ENCODE results near the gene XIRP1. TPM values are rescaled to one million over a fixed set of nuclear protein-coding genes. Genes with fewer than 3 reads are reported as not detected.
A peak's percentile ranks its signal among the peaks of the same experiment; 100 is the strongest.

Gene XIRP1
- total RNA-seq, 1 experiment from 2014 or later: not detected

DNA sequence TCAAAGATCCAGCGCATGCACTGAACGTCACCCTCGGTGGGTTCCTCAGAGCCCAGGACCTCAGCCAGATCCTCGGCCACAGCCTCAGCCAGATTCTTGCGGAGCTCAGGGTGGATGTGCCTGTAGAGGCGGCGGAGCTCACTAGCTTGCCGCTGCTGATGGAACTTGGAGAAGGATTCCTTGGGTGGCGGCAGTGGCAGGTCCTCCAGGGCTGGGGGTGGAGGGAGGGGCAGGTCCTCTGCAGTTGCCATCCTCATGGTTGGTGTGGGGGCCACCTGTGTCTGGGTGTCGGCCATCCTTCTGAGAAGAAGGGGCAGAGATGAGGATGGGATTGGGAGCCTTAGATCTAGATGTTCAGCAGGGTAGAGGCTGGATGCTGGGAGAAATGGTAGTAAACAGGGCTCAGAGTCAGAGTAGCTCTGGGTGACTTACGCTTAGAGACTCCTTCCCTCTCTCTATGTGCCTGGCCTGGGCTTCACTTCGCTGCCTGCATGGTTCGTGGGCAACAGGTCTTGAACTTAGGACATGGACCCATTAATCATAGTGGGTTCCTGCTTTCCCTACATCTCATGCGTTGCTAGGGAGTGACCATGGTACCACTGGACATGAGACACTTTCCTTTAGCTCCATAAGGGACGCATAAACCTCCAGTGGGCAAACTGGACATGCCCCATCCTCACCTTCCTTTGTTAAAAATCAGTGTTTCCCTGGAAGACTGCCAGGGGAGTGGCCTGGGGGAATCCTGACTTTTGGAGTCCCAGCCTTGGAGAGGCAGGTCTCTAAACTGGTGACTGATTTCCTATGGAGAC, 3.0 kb downstream of the XIRP1 start:
- no peak for DNase-seq (ENCODE audit: low spot score)
- in situ Hi-C loops (cut with HindIII; ENCODE audit: low sequenced_read_pairs): no loop called here

GRCh38 chr3:39188271-39189149, 3.9 kb downstream of the XIRP1 start:
- in situ Hi-C loops (cut with HindIII; ENCODE audit: low sequenced_read_pairs): no loop called here
- peak; percentile 82 for DNase-seq (ENCODE audit: low spot score)

- no peak for DNase-seq (ENCODE audit: low spot score)
- in situ Hi-C loops (cut with HindIII; ENCODE audit: low sequenced_read_pairs): no loop called here
Measured at GRCh38 chr3:39187372-39188155, 4.8 kb downstream of the XIRP1 start.

DNA sequence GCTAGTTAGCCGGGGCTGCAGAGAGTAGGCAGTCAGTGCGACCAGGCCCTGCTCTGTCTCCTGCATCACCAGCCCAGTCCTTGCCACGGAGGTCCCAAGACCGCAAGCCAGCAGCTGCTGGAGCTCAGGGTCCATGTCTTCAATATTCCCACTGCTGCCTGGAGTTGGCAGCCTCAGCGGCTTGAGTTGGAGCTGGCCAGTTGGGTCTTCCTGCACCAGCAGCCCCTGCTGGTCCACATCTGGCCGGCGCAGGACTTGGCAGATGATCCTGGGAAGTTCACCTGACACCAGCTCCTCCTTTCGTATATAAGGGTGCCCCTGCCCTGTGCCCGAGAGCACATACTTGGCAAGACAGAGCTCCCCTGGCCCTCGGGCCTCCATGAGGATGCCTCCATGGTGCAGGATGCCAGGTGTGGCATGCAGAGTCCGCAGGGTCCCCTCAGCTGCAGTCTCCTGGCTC, 5.7 kb downstream of the XIRP1 start:
- in situ Hi-C loops (cut with HindIII; ENCODE audit: low sequenced_read_pairs): no loop called here
- no peak for DNase-seq (ENCODE audit: low spot score)

DNA sequence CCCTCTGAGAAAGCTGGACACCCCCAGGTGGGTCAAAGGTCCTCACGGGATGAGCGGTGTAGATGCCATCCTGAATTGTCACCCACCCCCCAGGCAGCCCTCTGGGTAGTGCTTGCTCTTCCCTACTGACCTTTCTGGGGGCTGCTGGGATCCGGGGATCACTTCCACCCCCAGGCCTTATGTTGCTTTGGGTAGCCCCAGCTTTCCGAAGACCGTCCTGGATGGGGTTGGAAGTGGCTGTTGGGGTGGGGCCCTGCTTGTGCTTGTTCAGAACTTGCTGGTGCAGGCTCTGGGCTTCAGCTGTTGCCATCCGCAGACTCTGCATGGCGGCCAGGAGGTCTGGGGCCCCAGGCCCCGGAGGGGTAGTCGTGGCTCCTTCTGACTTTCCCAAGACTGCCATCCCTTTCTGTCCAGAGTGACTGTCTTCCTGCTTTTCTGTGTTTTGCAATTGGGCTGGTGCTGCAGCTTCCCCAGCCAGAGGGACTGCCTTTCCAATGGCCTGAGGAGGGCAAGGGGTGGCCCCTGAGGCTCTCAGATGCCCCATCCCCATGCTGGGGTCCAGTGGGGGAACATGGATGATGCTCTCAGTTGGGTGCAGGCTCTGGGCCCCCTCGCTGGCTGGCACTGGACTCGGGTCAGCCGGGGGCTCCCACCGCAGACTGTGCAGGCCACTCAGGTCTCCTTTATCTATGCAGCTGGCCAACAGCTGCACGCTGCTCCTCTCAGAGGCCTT, 6.3 kb downstream of the XIRP1 start:
- in situ Hi-C loops (cut with HindIII; ENCODE audit: low sequenced_read_pairs): no loop called here
- DNase-seq (ENCODE audit: low spot score): no peak

- in situ Hi-C loops (cut with HindIII; ENCODE audit: low sequenced_read_pairs): no loop called here
- no peak for DNase-seq (ENCODE audit: low spot score)
Measured at GRCh38 chr3:39185326-39185958, 7.0 kb downstream of the XIRP1 start.

GRCh38 chr3:39184968-39185285, 7.5 kb downstream of the XIRP1 start:
- DNase-seq (ENCODE audit: low spot score): no peak
- in situ Hi-C loops (cut with HindIII; ENCODE audit: low sequenced_read_pairs): no loop called here

DNA sequence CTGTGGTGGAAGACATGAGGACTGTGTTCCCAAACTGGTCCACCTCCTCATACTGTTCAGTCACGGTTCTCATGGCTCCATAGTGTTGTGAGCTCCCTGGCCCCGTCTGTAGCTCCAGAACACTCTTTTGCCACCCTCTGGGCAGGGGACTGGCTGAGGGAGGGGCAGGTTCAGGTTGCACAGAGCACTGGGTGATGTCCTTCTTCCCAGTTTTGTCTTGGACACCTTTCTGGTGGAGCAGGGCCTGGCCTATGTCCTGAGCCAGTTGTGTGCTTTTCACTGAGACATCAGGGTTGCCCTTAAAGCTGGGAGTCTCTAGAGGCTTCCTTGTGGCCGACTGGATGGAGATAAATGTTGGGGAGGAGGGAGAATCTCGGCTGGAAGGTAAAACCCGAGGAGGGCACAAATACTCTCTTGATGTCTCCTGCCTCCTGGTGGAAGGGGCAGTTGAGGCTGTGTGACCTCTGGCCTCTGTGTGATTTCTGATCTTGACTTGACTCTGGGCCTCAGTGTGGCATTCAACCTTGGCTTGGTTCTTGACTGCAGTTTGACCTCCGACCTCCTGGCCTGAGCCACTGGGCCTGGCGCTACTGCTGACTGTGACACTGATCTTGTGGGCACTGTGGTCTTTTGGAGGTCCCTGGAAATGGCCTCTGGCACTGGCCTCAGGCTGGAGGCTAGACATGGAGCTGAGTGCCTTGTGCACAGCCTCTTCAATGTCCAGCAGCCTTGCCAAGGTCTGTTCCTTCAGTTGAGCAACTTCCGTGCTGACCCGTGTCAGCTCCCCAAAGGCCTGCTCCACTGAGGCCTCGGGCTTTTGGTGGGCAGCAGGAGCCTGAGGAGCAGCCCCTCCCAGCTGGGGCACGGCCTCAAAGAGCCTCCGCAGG, 8.1 kb downstream of the XIRP1 start:
- in situ Hi-C loops (cut with HindIII; ENCODE audit: low sequenced_read_pairs): no loop called here
- no peak for DNase-seq (ENCODE audit: low spot score)

DNA sequence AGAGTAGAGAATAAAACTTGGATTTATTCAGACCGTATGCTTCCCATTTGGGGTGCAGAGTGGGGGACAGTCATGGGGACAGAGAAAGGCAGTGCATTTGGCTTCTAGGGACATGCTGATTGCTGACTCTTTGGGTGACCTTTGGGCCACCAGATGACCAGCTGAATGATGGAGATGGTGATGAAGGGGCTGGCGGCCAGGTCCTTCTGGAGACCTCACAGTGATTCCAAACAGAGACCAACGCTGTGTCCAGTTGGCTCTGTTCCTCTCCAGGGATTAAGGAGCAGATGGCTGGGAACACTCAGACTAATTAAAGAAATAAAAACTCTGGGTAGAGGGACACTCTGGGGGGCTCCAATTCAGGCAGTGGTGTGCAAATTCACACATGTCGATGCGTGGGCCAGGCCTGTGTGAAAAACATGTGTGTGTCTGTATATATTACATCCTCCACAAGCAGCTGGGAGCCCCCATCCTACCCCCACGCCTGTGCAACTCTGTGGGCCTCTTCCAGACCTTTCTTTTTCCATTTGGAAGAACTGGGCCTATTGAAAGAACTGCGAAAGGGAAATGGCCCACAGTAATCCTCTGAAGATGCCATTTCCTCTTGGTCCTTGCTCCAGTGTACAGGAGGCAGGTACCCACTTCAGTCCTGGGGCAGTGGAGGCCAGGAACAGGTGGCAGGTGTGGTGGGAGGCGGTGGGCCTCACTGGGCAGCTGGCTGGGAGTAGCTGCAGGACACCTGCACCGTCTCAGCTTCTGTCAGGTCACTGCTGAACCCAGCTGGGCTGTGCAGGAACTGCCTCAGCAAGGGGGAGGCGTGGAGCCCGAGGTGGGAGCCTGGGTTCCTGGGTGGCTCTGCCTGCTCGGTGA, 8.9 kb downstream of the XIRP1 start:
- peak; percentile 82 for DNase-seq (ENCODE audit: low spot score)
- in situ Hi-C loops (cut with HindIII; ENCODE audit: low sequenced_read_pairs): no loop called here

GRCh38 chr3:39181408-39182335, 10.7 kb downstream of the XIRP1 start:
- DNase-seq (ENCODE audit: low spot score): no peak
- in situ Hi-C loops (cut with HindIII; ENCODE audit: low sequenced_read_pairs): no loop called here

- in situ Hi-C loops (cut with HindIII; ENCODE audit: low sequenced_read_pairs): no loop called here
- peak; percentile 78 for DNase-seq (ENCODE audit: low spot score)
Measured at GRCh38 chr3:39180546-39181346, 11.6 kb downstream of the XIRP1 start.

GRCh38 chr3:39180183-39180545, 12.2 kb downstream of the XIRP1 start:
- peak; percentile 32 for DNase-seq (ENCODE audit: low spot score)
- in situ Hi-C loops (cut with HindIII; ENCODE audit: low sequenced_read_pairs): no loop called here

- in situ Hi-C loops (cut with HindIII; ENCODE audit: low sequenced_read_pairs): no loop called here
- DNase-seq (ENCODE audit: low spot score): no peak
Measured at GRCh38 chr3:39178553-39178952, 13.8 kb downstream of the XIRP1 start.

- in situ Hi-C loops (cut with HindIII; ENCODE audit: low sequenced_read_pairs): no loop called here
Measured at GRCh38 chr3:39177708-39178332, 14.6 kb downstream of the XIRP1 start.

More at GRCh38 chr3:39177708-39178332, 14.6 kb downstream of the XIRP1 start:
- peak; percentile 82 for DNase-seq (ENCODE audit: low spot score)

Measured in G401 (cell line).